ENCODE results near the gene GLI1.
"Not testable (repeated sequence)": the region's sequence is repeated elsewhere in the genome, so short reads cannot be mapped to it uniquely, and the experiment has no call there.

GLI1 gene

DNA sequence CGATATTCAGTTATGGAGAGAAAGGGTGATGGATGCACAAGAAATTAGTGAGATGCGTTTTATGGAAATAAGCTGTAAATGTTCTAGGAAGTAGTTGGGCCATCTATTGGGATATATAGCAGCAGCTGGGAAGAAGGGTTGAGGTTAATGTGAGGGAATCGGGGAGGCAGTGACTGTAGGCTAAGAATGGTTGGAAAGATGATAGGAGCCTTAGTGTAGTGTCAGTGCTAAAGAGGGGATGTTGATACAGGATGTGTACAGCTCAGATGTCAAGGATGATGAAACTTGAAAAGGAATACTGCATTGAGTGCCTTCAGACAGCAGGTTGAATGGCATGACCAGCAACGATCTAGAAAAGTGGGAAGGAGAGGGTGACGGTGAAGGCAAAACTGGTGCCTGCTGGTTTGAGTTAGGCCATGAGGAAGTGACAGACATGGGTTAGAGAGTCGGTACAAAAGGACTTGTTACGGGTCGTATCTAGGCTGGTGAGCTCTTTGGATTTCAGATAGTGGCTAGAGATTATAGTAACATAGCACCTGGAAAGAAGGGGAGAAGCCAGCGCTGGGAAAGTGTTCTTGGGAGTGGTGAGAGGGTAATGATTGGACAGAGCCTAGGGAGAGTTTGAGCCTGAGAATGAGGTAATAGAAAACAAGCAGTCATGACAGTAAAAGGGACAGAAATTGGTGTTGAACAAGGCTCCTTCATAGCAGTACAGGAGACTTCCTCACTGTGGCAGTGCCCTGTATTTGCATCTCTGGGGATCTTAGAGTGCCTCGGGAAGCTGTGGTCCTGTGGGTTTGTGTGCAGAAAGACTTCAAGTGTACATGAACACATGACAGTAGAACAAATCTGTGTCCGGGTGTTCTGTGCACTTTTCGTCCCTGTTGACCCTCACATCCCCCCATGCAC lies 37.9 kb downstream of the GLI1 start:
- DNase-seq (ENCODE audit: low read depth in 2 of 2), result no peak

DNA sequence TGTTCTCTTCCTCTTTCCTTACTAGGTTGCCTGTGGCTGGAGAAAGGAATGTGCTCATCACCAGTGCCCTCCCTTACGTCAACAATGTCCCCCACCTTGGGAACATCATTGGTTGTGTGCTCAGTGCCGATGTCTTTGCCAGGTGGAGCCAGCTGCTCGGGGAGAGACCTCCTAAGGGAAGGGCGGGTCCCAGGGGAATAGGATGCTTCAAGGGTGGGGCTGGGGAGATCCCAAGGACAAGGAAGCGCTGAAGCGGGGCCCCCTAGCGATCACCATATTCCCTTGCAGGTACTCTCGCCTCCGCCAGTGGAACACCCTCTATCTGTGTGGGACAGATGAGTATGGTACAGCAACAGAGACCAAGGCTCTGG lies 38.5 kb downstream of the GLI1 start:
- DNase-seq (ENCODE audit: low read depth in 2 of 2), result no peak

DNA sequence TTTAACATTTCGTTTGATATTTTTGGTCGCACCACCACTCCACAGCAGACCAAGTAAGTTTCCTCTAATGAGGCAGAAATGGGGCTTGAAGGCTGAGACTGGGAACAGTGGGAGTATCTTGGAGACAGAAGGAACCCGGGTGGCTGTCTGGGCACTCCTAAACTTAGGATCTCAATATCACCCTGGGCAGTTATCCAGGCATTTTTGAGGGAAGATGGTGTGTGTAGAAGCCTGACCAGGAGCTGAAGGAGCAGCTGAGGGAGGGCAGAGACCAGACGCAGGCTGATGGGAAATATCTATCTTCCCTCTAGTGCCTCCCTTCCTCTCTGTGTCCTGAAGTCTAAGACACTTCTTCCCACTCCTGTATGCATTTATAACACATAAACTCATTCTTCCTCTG lies 39.0 kb downstream of the GLI1 start:
- no peak for DNase-seq (ENCODE audit: low read depth in 2 of 2)

DNA sequence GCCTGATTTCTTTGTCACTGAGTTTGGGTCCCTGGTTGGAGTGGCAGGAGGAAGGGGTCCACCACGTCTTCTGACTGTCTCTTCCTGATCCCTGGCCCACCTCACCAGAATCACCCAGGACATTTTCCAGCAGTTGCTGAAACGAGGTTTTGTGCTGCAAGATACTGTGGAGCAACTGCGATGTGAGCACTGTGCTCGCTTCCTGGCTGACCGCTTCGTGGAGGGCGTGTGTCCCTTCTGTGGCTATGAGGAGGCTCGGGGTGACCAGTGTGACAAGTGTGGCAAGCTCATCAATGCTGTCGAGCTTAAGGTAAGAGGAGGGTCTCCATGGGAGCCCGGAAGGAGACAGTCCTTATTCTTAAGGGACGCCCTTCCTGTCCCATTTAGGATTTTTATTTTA lies 40.6 kb downstream of the GLI1 start:
- no peak for DNase-seq (ENCODE audit: low read depth in 2 of 2)

DNA sequence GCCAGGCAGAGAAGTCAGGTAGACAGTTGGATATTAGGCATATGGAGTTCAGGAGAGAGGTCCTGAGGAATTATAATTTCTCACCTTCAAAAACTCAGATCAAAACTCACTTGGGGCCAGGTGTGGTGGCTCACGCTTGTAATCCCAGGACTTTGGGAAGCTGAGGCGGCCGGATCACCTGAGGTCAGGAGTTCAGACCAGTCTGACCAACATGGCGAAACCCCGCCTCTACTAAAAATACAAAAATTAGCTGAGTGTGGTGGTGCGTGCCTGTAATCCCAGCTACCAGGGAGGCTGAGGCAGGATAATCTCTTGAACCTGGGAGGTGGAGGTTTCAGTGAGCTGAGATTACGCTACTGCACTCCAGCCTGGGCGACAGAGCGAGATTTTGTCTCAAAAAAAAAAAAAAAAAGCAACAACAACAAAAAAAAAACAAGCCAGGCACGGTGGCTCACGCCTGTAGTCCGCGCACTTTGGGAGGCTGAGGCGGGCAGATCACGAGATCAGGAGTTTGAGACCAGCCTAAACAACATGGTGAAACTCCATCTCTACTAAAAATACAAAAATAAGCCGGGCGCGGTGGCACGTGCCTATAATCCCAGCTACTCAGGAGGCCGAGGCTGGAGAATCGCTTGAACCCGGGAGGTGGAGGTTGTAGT lies 42.9 kb downstream of the GLI1 start:
- not testable (repeated sequence) for DNase-seq (ENCODE audit: low read depth in 2 of 2)

DNA sequence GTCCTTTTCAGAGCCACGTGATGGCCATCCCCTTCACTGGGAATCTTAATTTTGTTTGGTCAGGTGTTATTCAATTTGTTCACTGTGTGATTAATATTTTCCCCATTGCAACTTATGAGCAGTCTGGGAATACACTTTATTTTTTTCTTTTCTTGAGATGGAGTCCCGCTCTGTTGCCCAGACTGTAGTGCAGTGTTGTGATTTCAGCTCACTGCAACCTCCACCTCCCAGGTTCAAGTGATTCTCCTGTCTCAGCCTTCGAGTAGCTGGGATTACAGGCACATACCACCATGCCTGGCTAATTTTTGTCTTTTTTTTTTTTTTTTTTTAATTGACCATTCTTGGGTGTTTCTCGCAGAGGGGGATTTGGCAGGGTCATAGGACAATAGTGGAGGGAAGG lies 47.0 kb downstream of the GLI1 start:
- DNase-seq (ENCODE audit: low read depth in 2 of 2), result not testable (repeated sequence)

DNA sequence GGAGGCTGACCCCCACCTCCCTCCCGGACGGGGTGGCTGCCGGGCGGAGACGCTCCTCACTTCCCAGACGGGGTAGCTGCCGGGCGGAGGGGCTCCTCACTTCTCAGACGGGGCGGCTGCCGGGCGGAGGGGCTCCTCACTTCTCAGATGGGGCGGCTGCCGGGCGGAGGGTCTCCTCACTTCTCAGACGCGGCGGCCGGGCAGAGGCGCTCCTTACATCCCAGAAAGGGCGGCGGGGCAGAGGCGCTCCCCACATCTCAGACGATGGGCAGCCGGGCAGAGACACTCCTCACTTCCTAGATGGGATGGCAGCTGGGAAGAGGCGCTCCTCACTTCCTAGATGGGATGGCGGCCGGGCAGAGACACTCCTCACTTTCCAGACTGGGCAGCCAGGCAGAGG lies 48.2 kb downstream of the GLI1 start:
- DNase-seq (ENCODE audit: low read depth in 2 of 2), result not testable (repeated sequence)

DNA sequence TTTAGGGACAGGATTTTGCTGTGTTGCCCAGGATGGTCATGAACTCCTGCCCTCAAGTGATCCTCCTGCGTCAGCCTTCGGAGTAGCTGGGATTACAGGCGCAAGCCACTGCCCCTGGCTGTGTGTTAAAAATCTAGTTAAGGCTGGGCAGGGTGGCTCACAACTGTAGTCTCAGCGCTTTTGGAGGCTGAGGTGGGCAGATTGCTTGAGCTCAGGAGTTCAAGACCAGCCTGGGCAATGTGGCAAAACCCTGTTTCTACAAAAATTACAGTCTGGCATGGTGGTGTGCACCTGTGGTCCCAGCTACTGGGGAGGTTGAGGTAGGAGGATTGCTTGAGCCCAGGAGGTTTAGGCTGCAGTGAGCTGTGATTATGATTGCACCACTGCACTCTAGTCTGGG lies 51.6 kb downstream of the GLI1 start:
- DNase-seq (ENCODE audit: low read depth in 2 of 2), result no peak

DNA sequence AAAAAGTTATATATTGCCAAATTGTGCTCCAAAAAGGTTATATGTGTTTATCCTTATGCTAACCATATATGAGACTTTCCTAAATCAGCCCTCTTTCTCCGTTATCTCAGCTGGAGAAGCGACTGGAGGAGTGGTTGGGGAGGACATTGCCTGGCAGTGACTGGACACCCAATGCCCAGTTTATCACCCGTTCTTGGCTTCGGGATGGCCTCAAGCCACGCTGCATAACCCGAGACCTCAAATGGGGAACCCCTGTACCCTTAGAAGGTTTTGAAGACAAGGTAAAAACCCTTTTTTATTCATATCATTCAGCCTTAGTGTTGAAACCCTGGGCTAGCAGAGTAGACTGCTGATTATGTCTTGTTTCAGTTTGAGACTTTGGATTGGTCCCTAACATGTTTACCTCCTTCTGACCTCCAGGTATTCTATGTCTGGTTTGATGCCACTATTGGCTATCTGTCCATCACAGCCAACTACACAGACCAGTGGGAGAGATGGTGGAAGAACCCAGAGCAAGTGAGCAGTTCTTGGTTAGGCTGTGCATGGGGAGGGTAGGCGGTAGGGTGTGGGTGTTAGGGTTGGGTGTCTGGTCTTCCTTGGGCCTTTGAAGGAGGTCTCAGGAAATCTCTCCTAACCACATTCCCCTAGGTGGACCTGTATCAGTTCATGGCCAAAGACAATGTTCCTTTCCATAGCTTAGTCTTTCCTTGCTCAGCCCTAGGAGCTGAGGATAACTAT lies 52.2 kb downstream of the GLI1 start:
- no peak for DNase-seq (ENCODE audit: low read depth in 2 of 2)

DNA sequence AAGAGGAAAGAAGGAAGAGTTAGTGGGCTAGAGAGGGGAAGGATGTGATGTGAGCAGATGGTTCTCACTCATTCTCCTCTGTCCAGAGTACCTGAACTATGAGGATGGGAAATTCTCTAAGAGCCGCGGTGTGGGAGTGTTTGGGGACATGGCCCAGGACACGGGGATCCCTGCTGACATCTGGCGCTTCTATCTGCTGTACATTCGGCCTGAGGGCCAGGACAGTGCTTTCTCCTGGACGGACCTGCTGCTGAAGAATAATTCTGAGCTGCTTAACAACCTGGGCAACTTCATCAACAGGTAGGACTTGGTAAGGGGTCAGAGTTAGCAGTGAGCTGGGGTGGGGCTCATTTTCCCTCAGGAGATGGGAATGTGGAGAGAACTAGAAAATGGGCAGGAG lies 53.1 kb downstream of the GLI1 start:
- DNase-seq (ENCODE audit: low read depth in 2 of 2), result no peak

DNA sequence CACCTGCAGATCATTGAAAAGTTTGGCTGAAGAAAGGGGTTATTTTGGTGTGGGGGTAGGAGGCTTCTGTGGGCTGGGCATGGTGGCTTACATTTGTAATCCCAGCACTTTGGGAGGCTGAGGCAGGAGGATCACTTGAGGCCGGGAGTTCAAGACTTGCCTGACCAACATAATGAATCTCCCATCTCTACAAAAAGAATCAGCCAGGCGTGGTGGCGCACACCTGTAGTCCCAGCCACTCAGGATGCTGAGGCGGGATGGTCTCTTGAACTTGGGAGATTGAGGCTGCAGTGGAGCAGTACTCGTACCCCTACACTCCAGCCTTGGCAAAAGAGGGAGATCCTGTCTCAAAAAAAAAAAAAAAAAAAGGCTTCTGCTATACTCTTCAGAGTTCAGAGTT lies 53.7 kb downstream of the GLI1 start:
- no peak for DNase-seq (ENCODE audit: low read depth in 2 of 2)

DNA sequence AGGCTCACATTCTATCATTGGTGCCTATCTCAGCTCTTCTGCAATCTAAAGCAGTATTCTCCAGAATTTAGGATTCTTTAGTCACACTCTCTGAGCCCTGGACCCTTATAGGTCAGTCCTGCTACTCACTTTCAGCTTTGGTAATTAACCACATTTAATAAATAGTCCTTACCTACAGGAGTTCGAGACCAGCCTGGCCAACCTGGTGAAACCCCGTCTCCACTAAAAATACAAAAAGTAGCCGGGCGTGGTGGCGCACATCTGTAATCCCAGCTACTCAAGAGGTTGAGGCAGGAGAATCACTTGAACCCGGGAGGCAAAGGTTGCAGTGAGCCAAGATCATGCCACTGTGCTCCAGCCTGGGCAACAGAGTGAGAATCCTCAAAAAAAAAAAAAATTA lies 54.1 kb downstream of the GLI1 start:
- not testable (repeated sequence) for DNase-seq (ENCODE audit: low read depth in 2 of 2)

DNA sequence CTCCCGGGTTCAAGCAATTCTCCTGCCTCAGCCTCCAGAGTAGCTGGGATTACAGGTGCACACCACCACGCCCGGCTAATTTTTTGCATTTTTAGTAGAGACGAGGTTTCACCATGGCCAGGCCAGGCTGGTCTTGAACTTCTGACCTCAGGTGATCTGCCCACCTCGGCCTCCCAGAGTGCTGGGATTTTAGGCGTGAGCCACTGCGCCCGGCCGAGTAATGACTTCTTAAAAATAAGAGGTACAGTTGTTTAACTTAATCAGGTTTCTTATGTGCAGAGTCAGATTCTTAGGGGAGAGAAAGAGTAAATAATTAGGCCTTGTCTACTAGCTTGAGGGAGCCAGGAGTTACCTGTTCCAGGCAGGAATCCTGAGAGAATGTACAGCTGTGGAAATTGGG lies 54.7 kb downstream of the GLI1 start:
- DNase-seq (ENCODE audit: low read depth in 2 of 2), result not testable (repeated sequence)

DNA sequence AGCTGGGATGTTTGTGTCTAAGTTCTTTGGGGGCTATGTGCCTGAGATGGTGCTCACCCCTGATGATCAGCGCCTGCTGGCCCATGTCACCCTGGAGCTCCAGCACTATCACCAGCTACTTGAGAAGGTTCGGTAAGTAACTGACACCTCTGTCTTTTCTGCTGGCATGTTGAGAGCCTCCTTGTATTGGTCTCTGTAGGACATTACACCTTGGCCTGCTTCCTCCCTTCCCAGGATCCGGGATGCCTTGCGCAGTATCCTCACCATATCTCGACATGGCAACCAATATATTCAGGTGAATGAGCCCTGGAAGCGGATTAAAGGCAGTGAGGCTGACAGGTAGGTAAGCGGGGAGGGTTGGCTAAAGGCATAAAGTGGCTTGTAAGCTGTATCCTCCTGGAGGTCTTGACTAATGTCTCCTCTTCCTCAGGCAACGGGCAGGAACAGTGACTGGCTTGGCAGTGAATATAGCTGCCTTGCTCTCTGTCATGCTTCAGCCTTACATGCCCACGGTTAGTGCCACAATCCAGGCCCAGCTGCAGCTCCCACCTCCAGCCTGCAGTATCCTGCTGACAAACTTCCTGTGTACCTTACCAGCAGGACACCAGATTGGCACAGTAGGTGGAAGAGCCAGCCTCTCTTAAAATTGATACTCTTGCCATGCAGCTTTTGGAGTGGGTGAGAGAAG lies 55.3 kb downstream of the GLI1 start:
- DNase-seq (ENCODE audit: low read depth in 2 of 2), result no peak

DNA sequence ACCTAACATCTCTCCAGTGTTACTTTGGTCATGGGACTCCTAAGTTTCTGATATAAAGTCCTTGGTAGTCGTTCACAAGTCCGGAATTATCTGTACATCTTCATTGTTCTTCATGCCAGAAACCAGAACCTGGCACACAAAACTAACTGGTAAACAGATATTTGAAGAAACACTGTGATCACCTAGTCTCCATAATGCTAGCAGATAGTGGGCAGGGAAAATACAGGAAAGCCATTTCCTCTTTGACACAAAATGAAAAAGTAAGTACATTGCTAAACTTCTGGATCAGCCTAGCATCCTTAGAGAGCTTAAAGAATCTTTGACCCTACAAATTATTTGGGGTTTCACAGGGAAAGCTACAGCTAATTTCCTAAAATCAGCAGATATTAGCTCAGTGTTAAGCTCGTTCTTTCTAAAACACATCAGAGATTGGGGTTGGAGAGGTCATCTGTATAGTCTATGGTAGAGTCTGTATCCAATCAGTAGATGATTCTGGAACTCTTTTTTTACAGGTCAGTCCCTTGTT lies 55.9 kb downstream of the GLI1 start:
- DNase-seq (ENCODE audit: low read depth in 2 of 2), result no peak

DNA sequence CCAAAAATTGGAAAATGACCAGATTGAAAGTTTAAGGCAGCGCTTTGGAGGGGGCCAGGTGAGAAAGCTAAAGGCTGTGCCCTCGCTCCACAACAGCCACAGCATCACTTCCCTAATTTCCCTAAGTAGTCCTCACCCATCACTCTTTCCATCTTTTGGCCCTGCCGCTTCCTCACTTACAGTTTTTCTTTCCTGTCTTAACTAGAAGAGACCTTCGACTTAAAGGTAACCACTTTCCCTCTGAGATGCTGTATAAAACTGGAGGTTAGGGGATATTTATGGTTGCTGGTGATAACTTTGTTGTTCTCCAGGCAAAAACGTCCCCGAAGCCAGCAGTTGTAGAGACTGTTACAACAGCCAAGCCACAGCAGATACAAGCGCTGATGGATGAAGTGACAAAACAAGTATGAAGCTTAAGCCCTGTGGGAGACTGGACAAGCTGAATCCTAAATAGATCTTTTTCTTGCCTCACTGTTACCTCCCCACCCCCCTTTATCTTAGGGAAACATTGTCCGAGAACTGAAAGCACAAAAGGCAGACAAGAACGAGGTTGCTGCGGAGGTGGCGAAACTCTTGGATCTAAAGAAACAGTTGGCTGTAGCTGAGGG lies 56.5 kb downstream of the GLI1 start:
- DNase-seq (ENCODE audit: low read depth in 2 of 2), result no peak

DNA sequence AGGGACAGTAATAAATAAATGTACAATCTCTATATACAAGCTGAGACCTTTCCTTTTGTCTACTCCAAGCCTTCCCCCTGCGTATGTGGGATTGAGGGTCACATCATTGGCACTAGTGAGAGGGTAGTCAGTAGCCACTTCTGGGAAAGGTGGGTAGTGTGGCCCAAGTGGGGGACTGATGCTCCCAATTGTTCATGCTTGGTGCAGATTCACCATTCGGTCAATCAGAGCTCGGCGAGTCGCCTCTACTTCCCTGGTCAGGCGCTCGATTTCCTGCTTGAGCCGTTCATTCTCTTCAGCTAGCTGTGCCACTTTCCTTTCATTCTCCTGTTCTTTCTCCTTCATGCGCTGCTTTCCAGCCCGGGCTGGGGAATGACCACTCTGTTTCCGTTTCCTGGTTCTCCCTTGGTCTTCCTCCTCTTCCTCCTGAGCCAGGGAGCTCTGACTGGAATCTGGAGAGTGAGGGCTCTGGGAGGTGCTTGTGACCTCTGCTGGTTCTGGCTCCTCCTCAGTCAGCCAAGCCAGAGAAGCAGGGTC lies 57.1 kb downstream of the GLI1 start:
- no peak for DNase-seq (ENCODE audit: low read depth in 2 of 2)

DNA sequence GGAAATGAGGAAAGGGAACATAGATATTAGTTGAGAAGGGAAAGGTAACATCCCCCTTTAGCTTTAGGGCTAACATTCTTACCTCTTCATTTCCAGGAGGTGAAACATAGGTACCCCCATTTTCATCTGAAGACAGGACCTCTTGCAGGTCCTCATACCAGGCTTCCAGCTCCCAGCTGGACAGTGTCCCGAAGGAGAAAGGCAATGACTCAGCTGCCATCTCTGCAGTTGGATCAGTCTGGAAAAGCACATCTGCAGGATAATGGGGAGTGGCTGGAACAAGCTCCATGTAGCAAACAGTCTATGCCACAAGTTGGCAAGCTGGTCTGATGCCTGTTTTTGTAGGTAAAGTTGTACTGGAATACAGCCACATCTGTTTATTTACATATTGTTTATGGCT lies 57.6 kb downstream of the GLI1 start:
- no peak for DNase-seq (ENCODE audit: low read depth in 2 of 2)

DNA sequence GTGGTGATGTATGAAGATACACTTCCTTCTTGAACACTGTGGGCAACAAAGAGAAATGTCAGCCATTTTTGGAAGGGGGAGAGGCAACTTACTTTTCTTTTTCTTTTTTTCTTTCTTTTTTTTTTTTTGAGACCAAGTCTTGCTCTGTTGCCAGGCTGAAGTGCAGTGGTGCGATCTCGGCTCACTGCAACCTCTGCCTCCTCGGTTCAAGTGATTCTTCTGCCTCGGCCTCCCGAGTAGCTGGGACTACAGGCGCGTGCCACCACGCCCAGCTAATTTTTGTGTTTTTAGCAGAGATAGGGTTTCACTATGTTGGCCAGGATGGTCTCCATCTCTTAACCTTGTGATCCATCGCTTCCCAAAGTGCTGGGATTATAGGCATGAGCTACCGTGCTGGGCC lies 58.1 kb downstream of the GLI1 start:
- DNase-seq (ENCODE audit: low read depth in 2 of 2), result not testable (repeated sequence)

DNA sequence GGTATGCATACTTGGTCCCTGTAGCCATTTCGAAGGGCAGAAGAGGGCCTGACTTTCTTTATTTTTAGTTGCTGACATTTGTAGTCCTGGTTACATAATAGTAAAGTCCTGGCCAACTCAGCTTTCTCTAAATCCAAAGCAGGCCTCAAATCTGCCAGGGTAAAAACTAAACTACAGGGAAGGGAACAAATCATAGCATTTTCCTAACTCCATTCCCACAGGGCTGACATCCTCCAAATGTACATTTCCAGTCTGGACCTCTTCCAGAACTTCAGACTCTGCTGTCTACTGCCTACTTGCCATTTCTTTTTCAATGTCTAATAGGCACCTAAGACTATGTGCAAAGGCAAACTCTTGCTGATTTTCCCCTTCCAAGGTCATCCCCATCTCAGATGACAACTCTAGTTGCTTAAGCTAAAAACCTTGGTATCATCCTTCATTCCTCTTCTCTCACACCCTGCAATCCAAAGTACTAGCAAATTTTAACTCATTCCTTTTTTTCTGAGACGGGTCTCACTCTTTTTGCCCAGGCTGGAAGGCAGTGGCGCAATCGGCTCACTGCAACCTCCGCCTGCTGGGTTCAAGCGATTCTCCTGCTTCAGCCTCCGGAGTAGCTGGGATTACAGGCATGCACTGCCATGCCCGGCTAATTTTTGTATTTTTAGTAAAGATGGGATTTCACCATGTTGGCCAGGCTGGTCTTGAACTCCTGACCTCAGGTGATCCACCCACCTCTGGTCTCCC lies 58.8 kb downstream of the GLI1 start:
- no peak for DNase-seq (ENCODE audit: low read depth in 2 of 2)

Measured in stimulated activated CD4-positive, alpha-beta T cell treated with anti-CD3 and anti-CD28 coated beads, Interleukin-15, amount 100 ng/mL, for 48 hours (primary cell).